Measurements from ENCODE around the gene PSIP1.

DNA sequence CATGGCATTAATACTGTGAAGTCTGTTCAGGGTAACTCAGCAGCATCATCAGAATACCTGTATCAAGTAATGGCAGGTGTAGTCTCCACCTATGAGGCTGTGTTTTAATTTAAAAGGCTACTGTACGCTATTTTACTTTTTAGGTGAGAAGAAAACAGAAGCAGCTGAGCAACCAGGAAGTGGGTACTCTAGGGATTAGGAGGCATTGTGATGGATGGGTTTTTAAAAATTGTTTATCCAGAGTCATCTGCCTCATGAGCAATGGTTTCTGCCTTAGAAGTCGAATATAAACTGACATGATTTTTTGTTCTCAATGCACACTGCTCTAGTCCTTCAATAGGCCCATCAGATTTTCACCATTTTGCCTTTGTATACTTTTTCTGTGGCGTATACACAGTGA is 42.6 kb downstream of the PSIP1 start:
- TF ChIP-seq POLR2A (IDR thresholded peaks at IDR 0.05; ENCODE audit: borderline replicate concordance, extremely low read depth, insufficient read depth, insufficient read length) = no peak
- TF ChIP-seq, protein P1, sequence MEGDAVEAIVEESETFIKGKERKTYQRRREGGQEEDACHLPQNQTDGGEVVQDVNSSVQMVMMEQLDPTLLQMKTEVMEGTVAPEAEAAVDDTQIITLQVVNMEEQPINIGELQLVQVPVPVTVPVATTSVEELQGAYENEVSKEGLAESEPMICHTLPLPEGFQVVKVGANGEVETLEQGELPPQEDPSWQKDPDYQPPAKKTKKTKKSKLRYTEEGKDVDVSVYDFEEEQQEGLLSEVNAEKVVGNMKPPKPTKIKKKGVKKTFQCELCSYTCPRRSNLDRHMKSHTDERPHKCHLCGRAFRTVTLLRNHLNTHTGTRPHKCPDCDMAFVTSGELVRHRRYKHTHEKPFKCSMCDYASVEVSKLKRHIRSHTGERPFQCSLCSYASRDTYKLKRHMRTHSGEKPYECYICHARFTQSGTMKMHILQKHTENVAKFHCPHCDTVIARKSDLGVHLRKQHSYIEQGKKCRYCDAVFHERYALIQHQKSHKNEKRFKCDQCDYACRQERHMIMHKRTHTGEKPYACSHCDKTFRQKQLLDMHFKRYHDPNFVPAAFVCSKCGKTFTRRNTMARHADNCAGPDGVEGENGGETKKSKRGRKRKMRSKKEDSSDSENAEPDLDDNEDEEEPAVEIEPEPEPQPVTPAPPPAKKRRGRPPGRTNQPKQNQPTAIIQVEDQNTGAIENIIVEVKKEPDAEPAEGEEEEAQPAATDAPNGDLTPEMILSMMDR (IDR thresholded peaks at IDR 0.05 in 2 of 3, conservative IDR thresholded peaks at IDR 0.05 in 1 of 3; ENCODE audit: borderline replicate concordance in 1 of 3, insufficient read depth in 1 of 3, low read depth in 2 of 3, low read length in 2 of 3) = no peak
